Mononuclear cell (primary cell): Measurements from ENCODE around the gene DDX10. TPM values are rescaled to one million over a fixed set of nuclear protein-coding genes. Genes with fewer than 3 reads are reported as not detected.
"Not testable (repeated sequence)": the region's sequence is repeated elsewhere in the genome, so short reads cannot be mapped to it uniquely, and the experiment has no call there.

Experiments
- H3K27me3 ChIP-seq: 2 replicates; pipeline ENCODE4 v1.6.0; 2011; ENCODE audit warnings: low read length, control low read depth; ENCODE audit not compliant: insufficient read depth
- H3K4me1 ChIP-seq: 2 replicates; pipeline ENCODE4 v1.5.1; 2011; ENCODE audit warnings: mild to moderate bottlenecking, low read length, control low read depth; ENCODE audit not compliant: insufficient read depth
- H3K4me3 ChIP-seq: 2 replicates; pipeline ENCODE4 v1.5.1; 2011; ENCODE audit warnings: mild to moderate bottlenecking, low read length, moderate library complexity
- H3K9me3 ChIP-seq: 2 replicates; pipeline ENCODE4 v1.5.1; 2011; ENCODE audit warnings: low read depth, mild to moderate bottlenecking, control low read depth, low read length
- total RNA-seq: library from RNA; depleted of rRNA; stranded (reverse); fragments of >200 nt; gene quantifications from one replicate; pipeline ENCODE4 v1.2.3, GENCODE V29; 2012

The DDX10 gene
- total RNA-seq, 1 donor: 8.5 TPM

DNA sequence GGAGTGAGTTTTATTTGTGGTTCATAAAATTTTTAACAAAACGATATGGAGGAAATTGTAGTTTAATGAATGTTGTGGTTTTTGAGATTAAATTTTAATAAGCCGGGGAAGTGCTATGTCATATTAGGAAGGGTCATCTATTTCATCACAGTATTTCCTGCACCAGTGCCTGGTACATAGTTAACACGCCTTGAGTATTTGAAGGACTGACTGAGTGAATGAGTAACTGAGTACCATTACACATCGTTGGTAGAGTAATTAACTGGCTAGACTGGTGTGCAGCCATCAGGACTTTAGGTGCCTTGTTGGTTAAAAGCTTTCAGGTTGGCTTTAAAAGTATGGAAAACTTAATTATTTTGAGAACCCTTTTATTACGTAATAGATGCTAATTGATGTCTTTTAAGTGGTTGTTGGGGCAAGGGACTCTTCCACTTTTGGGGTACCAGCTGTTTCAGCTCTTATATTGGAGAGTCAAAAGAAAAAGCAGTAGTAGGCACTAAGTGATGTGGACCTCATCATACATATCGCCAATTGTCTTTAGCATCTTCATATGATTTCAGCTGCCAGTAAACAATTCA, 101.8 kb downstream of the DDX10 start:
- no peak overlapping the region for H3K4me3 ChIP-seq
- H3K27me3 ChIP-seq: no peaks in the 10 kb centered on the region
- H3K9me3 ChIP-seq: no peaks in the 10 kb centered on the region
- no peaks in the 10 kb centered on the region for H3K4me1 ChIP-seq

- H3K4me1 ChIP-seq: no peaks in the 10 kb centered on the region
- no peaks in the 10 kb centered on the region for H3K9me3 ChIP-seq
- no peak overlapping the region for H3K4me3 ChIP-seq
- H3K27me3 ChIP-seq: no peaks in the 10 kb centered on the region
These were observed 103.5 kb downstream of the DDX10 start for GRCh38 chr11:108768370-108768769.

DNA sequence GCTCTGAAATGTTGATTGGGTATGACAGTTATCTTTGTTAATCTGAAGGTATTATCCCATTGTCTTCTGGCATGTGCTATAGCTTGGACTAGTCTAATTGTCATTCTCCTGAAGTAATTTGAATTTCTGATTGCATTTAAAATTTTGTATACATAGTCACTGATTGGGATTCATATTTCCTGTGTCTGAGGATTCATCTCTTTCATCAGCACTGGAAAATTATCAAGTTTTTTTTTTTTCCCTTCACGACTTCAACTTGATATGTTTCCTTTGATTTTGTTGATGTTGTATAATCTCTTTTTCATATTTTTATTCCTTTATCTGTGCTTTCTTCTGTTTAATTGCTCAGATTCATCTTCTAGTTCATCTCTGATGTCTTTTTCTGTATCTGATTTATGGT, 104.1 kb downstream of the DDX10 start:
- H3K27me3 ChIP-seq: no peaks in the 10 kb centered on the region
- H3K4me3 ChIP-seq: no peak overlapping the region
- H3K4me1 ChIP-seq: no peaks in the 10 kb centered on the region
- no peaks in the 10 kb centered on the region for H3K9me3 ChIP-seq

GRCh38 chr11:108774037-108774730, 109.3 kb downstream of the DDX10 start:
- Histone ChIP-seq H3K4me1 (no peaks in the 10 kb centered on the region), H3K27me3 (no peaks in the 10 kb centered on the region), H3K9me3 (no peaks in the 10 kb centered on the region), H3K4me3 (no peak overlapping the region)

- no peaks in the 10 kb centered on the region for H3K27me3 ChIP-seq
These were observed 110.5 kb downstream of the DDX10 start for GRCh38 chr11:108775324-108775723.

GRCh38 chr11:108779147-108779546, 114.3 kb downstream of the DDX10 start:
- not testable (repeated sequence) for H3K27me3 ChIP-seq, H3K9me3 ChIP-seq, H3K4me1 ChIP-seq, H3K4me3 ChIP-seq

More at GRCh38 chr11:108775324-108775723, 110.5 kb downstream of the DDX10 start:
- no peaks in the 10 kb centered on the region for H3K9me3 ChIP-seq
- H3K4me1 ChIP-seq: no peaks in the 10 kb centered on the region
- H3K4me3 ChIP-seq: no peak overlapping the region

GRCh38 chr11:108780119-108780518, 115.2 kb downstream of the DDX10 start:
- no peaks in the 10 kb centered on the region for H3K9me3 ChIP-seq
- H3K4me1 ChIP-seq: no peaks in the 10 kb centered on the region
- H3K27me3 ChIP-seq: no peaks in the 10 kb centered on the region
- no peak overlapping the region for H3K4me3 ChIP-seq

GRCh38 chr11:108781946-108782345, 117.1 kb downstream of the DDX10 start:
- no peaks in the 10 kb centered on the region for H3K4me1 ChIP-seq
- no peaks in the 10 kb centered on the region for H3K27me3 ChIP-seq
- no peaks in the 10 kb centered on the region for H3K9me3 ChIP-seq
- H3K4me3 ChIP-seq: no peak overlapping the region

DNA sequence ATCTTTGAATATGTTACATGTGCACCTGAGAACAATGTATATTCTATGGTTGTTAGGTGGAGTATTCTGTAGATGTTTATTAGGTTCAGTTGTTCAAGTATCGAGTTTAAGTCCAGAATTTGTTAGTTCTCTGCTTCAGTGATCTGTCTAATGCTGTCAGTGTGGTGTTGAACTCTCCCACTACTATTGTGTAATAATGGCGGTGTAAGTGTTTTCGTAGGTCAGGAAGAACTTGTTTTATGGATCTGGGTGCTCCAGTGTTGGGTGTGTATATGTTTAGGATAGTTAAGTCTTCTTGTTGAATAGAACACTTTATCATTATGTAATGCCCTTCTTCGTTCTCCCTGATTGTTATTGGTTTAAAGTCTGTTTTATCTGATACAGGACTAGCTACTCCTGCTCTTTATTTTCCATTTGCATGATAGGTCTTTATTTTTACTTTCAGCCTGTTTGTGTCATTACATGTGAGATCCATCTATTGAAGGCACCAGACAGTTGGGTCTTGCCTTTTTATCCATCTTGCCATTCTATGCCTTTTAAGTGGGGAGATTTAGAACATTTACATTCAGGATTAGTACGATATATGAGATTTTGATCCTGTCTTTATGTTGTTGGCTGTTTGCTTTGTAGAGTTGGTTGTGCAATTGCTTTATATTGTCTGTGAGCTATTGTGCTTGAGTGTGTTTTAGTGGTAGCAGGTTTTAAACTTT, 121.6 kb downstream of the DDX10 start:
- Histone ChIP-seq H3K9me3 (no peaks in the 10 kb centered on the region), H3K27me3 (no peaks in the 10 kb centered on the region), H3K4me3 (no peak overlapping the region), H3K4me1 (no peaks in the 10 kb centered on the region)

DNA sequence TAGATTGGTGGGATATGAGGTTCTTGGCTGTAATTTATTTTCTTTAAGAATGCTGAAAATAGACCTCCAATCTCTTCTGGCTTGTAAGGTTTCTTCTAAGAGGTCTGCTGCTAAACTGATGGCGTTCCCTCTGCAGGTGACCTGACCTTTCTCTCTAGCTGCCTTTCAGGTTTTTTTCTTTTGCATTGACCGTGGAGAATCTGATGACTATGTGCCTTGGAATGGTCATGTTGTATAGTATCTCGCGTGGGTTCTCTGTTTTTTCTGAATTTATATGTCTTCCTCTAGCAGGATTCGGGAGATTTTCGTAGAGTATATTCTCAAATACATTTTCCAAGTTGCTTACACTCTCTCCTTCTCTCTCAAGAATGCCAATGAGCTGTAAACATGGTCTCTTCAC, 122.2 kb downstream of the DDX10 start:
- no peak overlapping the region for H3K4me3 ChIP-seq
- H3K27me3 ChIP-seq: no peaks in the 10 kb centered on the region
- H3K9me3 ChIP-seq: no peaks in the 10 kb centered on the region
- no peaks in the 10 kb centered on the region for H3K4me1 ChIP-seq

GRCh38 chr11:108788565-108789199, 123.8 kb downstream of the DDX10 start:
- Histone ChIP-seq H3K4me1 (no peaks in the 10 kb centered on the region), H3K4me3 (no peak overlapping the region), H3K27me3 (no peaks in the 10 kb centered on the region), H3K9me3 (no peaks in the 10 kb centered on the region)

- Histone ChIP-seq H3K27me3 (no peaks in the 10 kb centered on the region), H3K4me3 (no peak overlapping the region), H3K9me3 (no peaks in the 10 kb centered on the region), H3K4me1 (no peaks in the 10 kb centered on the region)
These were observed 125.8 kb downstream of the DDX10 start for GRCh38 chr11:108790501-108791299.

DNA sequence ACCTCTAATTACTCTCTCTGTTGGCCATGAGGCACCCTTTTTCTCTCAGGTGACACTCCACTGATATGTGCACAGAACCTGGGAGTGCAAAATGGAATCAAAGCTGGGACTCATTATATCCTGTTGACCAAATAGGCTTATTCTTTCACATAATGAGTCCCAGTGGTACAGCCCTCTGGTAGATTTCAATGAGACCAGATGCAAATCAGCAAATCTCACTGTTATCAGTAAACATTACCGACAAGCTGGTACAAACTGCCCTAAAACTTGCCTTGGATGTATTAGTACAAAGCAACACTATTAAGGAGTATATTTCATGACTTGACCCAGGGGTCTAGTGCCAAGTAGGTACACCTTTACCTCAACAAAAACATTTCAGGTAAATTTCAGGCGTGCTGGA, 128.3 kb downstream of the DDX10 start:
- no peaks in the 10 kb centered on the region for H3K27me3 ChIP-seq
- no peak overlapping the region for H3K4me3 ChIP-seq
- H3K9me3 ChIP-seq: no peaks in the 10 kb centered on the region
- no peaks in the 10 kb centered on the region for H3K4me1 ChIP-seq

- Histone ChIP-seq H3K4me1 (no peaks in the 10 kb centered on the region), H3K27me3 (no peaks in the 10 kb centered on the region), H3K4me3 (no peak overlapping the region), H3K9me3 (no peaks in the 10 kb centered on the region)
These were observed 128.7 kb downstream of the DDX10 start for GRCh38 chr11:108793611-108794010.

- H3K4me1 ChIP-seq: no peaks in the 10 kb centered on the region
- no peaks in the 10 kb centered on the region for H3K27me3 ChIP-seq
- no peaks in the 10 kb centered on the region for H3K9me3 ChIP-seq
- H3K4me3 ChIP-seq: no peak overlapping the region
These were observed 131.7 kb downstream of the DDX10 start for GRCh38 chr11:108796551-108796950.
